HepG2 (cell line): Measurements from ENCODE around the gene RIMBP3C. TPM values are rescaled to one million over a fixed set of nuclear protein-coding genes. Genes with fewer than 3 reads are reported as not detected.
A peak's percentile ranks its signal among the peaks of the same experiment; 100 is the strongest.

Experiments used
- BRCA1 ChIP-seq: sonication (generic); formaldehyde crosslinking; IDR thresholded peaks from 2 replicates; pipeline ENCODE4 v1.4.0; 2020; ENCODE audit warnings: missing genetic modification reagents
- CHCHD3 ChIP-seq: sonication (generic); formaldehyde crosslinking; IDR thresholded peaks from 2 replicates; pipeline ENCODE4 v1.8.0; 2022; ENCODE audit warnings: mild to moderate bottlenecking, missing genetic modification reagents, moderate library complexity
- DZIP1 ChIP-seq: sonication (generic); formaldehyde crosslinking; IDR thresholded peaks from 2 replicates; pipeline ENCODE4 v1.5.0; 2020; ENCODE audit warnings: mild to moderate bottlenecking, missing genetic modification reagents
- GABPA ChIP-seq, 2 experiments: IDR thresholded peaks; 2 replicates each; pipeline ENCODE4 v1.6.1; 2011 to 2016; ENCODE audit warnings: low read depth in 2 of 2, low read length in 1 of 2, missing biosample characterization in 1 of 2, missing genetic modification characterization in 1 of 2
- HIVEP1 ChIP-seq: sonication (generic); formaldehyde crosslinking; IDR thresholded peaks from 2 replicates; pipeline ENCODE4 v1.4.0; 2020; ENCODE audit warnings: mild to moderate bottlenecking, missing genetic modification reagents
- MAFF ChIP-seq: IDR thresholded peaks from 2 replicates; pipeline ENCODE4 v1.6.1; 2011; ENCODE audit warnings: low read depth, low read length, improper control_type of control experiment
- MLX ChIP-seq: IDR thresholded peaks from 2 replicates; pipeline ENCODE4 v1.6.1; 2016
- PATZ1 ChIP-seq: sonication (generic); formaldehyde crosslinking; IDR thresholded peaks from 2 replicates; pipeline ENCODE4 v1.4.0; 2020; ENCODE audit warnings: missing genetic modification reagents
- POGZ ChIP-seq: sonication (generic); formaldehyde crosslinking; IDR thresholded peaks from 2 replicates; pipeline ENCODE4 v1.4.0; 2020; ENCODE audit warnings: mild to moderate bottlenecking, missing genetic modification reagents
- REST ChIP-seq, 2 experiments: IDR thresholded peaks; 2 replicates each; pipeline ENCODE4 v1.6.1; 2011 to 2012; ENCODE audit warnings: low read length in 2 of 2, borderline replicate concordance in 1 of 2, low read depth in 1 of 2, mild to moderate bottlenecking in 1 of 2, moderate library complexity in 1 of 2
- SIN3A ChIP-seq: IDR thresholded peaks from 2 replicates; pipeline ENCODE4 v1.6.1; 2011; ENCODE audit warnings: low read depth, mild to moderate bottlenecking, control low read depth, low read length, borderline replicate concordance
- STAG1 ChIP-seq: sonication (generic); formaldehyde crosslinking; IDR thresholded peaks from 2 replicates; pipeline ENCODE4 v1.4.0; 2020; ENCODE audit warnings: missing genetic modification reagents
- ZNF580 ChIP-seq: IDR thresholded peaks from 2 replicates; pipeline ENCODE4 v1.6.1; 2016; ENCODE audit warnings: low read depth, borderline replicate concordance
- ZNF800 ChIP-seq: sonication (generic); formaldehyde crosslinking; IDR thresholded peaks from 2 replicates; pipeline ENCODE4 v1.4.0; 2020; ENCODE audit warnings: missing genetic modification reagents
- ZSCAN20 ChIP-seq: sonication (generic); formaldehyde crosslinking; IDR thresholded peaks from 2 replicates; pipeline ENCODE4 v1.4.0; 2020; ENCODE audit warnings: missing genetic modification reagents, mild to moderate bottlenecking, borderline replicate concordance
- ZSCAN31 ChIP-seq: sonication (generic); formaldehyde crosslinking; IDR thresholded peaks from 2 replicates; pipeline ENCODE4 v1.5.0; 2020; ENCODE audit warnings: low read depth, mild to moderate bottlenecking, missing genetic modification reagents
- polyA plus RNA-seq, 8 experiments: library from polyadenylated mRNA; depleted of rRNA in 3 of 8; stranded (reverse) in 7 of 8; unstranded in 1 of 8; fragments of >200 nt; fragmentation: Illumina TruSeq in 4 of 8; extraction: Trizol in 4 of 8; gene quantifications; 2 replicates each; pipeline versions ENCODE4 v1.2.1 to v1.2.3, GENCODE V29; 2011 to 2016; ENCODE audit warnings: low read depth in 4 of 8, missing spikeins in 1 of 8, mixed read lengths in 1 of 8; ENCODE audit not compliant: insufficient read depth in 1 of 8
- total RNA-seq, 5 experiments: library from RNA; depleted of rRNA; stranded (reverse); fragments of >200 nt; fragmentation: Illumina TruSeq; extraction: Trizol; gene quantifications; 2 replicates each; pipeline ENCODE4 v1.2.3, GENCODE V29; 2016; ENCODE audit warnings: low read depth in 1 of 5

The RIMBP3C gene
- total and polyA plus RNA-seq, 2 of the 13 experiments (the other 11 are each of a cell fraction or from before 2014, with no cell fraction given), result 0.15 TPM; not detected in 1

GRCh38 chr22:21567456-21568346, 16.4 kb upstream of the RIMBP3C start, which contains the start of gene UBE2L3 (continued):
- peak; percentile 95 for TF ChIP-seq PATZ1 (CRISPR knock-in tag)
- peak; percentile 52 for TF ChIP-seq GABPA (IDR thresholded peaks at IDR 0.05; ENCODE audit: low read depth, low read length)
- TF ChIP-seq GABPA (CRISPR knock-in tag; IDR thresholded peaks at IDR 0.05; ENCODE audit: low read depth), result peak; percentile 87
- TF ChIP-seq BRCA1 (CRISPR knock-in tag), result no peak
- no peak for TF ChIP-seq MAFF
- peak; percentile 65 for TF ChIP-seq POGZ (CRISPR knock-in tag)
- peak; percentile 96 for TF ChIP-seq CHCHD3 (CRISPR knock-in tag)
- peak; percentile 76 for TF ChIP-seq ZNF800 (CRISPR knock-in tag)
- 0 out of 4 replicates have a peak, but pooled peaks of 1 of the 2 experiments have one; percentile 36 for TF ChIP-seq REST (IDR thresholded peaks at IDR 0.05; ENCODE audit: borderline replicate concordance in 1 of 2, low read depth in 1 of 2, low read length in 2 of 2)
- TF ChIP-seq SIN3A, result peak; percentile 40; the same call in 1 of the 2 replicates
- TF ChIP-seq ZNF580 (CRISPR knock-in tag), result no peak
- TF ChIP-seq DZIP1 (CRISPR knock-in tag), result peak; percentile 82
- TF ChIP-seq HIVEP1 (CRISPR knock-in tag), result no peak
- TF ChIP-seq STAG1 (CRISPR knock-in tag), result no peak
- no peak for TF ChIP-seq MLX
- peak; percentile 92; the same call in 1 of the 2 replicates for TF ChIP-seq ZSCAN20 (CRISPR knock-in tag)
- peak; percentile 92 for TF ChIP-seq ZSCAN31
